Lung microvascular endothelial cell (primary cell): ENCODE measurements around the gene SOCS6. TPM values are rescaled to one million over a fixed set of nuclear protein-coding genes. Genes with fewer than 3 reads are reported as not detected.

Experiments
- total RNA-seq: library from RNA; depleted of rRNA; stranded (reverse); fragments of >200 nt; gene quantifications from 2 replicates; pipeline ENCODE4 v1.2.1, GENCODE V29; 2014

SOCS6 gene
- total RNA-seq, 1 donor from 2014 or later, result 23.8 TPM

Other genes starting within 250 kb of the SOCS6 start
- gene RTTN, start 83.4 kb upstream of the SOCS6 start, total RNA-seq, result 12.0 and 14.7 TPM in 2 replicates